Astrocyte of the cerebellum (primary cell): Measurements from ENCODE around the gene NOP14.

Experiments
- DNase-seq: peaks from one replicate; pipeline ENCODE4 v3.0.0-alpha.2; 2011; ENCODE audit warnings: low read depth
- H3K4me3 ChIP-seq: 2 replicates; pipeline ENCODE4 v1.5.1; 2011; ENCODE audit warnings: mild to moderate bottlenecking, low read depth, low read length, moderate library complexity
- in situ Hi-C: cut with HindIII; loops from 2 replicates; pipeline ENCODE4 v1.10.0; 2017; ENCODE audit warnings: low sequenced_read_pairs
- TF ChIP-seq, protein P1 (sequence below): IDR thresholded peaks from 2 replicates; pipeline ENCODE4 v1.5.1; 2012; ENCODE audit warnings: low read length, low read depth, moderate library complexity, mild to moderate bottlenecking; ENCODE audit errors: missing control alignments

NOP14 gene

DNA sequence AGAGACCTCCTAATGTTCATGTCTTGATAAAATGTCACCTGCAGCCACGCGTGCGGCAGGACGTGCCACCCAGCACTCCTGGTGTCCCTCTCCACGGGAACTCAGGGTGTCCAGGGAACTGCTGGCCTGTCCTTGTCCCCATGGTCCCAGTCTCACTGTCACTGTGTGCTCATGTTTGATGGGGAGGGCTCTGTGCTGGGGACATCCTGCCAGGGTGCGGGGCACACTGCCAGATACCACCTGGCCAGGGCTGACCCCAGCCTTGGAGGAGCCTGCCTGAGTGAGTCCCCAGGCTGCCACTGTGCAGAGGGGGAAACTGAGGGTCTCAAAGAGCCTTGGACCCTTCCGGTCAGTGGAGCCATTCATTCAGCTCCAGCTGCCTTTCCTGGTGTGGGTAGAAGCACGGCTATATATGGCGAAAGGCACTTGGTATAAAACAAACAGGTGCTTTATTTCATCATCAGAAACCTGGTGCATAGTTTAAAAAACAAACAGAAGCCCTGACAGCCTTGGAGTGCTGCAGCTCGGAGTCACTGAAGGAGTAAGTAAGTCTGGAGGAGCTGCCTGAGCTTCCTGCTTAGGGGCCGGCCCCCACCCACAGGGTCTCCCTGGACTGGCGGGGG, 33.0 kb downstream of the NOP14 start:
- no peak overlapping the region for H3K4me3 ChIP-seq
- no peak for DNase-seq
- TF ChIP-seq, protein P1, sequence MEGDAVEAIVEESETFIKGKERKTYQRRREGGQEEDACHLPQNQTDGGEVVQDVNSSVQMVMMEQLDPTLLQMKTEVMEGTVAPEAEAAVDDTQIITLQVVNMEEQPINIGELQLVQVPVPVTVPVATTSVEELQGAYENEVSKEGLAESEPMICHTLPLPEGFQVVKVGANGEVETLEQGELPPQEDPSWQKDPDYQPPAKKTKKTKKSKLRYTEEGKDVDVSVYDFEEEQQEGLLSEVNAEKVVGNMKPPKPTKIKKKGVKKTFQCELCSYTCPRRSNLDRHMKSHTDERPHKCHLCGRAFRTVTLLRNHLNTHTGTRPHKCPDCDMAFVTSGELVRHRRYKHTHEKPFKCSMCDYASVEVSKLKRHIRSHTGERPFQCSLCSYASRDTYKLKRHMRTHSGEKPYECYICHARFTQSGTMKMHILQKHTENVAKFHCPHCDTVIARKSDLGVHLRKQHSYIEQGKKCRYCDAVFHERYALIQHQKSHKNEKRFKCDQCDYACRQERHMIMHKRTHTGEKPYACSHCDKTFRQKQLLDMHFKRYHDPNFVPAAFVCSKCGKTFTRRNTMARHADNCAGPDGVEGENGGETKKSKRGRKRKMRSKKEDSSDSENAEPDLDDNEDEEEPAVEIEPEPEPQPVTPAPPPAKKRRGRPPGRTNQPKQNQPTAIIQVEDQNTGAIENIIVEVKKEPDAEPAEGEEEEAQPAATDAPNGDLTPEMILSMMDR: no peak
- in situ Hi-C loops: no loop called here

DNA sequence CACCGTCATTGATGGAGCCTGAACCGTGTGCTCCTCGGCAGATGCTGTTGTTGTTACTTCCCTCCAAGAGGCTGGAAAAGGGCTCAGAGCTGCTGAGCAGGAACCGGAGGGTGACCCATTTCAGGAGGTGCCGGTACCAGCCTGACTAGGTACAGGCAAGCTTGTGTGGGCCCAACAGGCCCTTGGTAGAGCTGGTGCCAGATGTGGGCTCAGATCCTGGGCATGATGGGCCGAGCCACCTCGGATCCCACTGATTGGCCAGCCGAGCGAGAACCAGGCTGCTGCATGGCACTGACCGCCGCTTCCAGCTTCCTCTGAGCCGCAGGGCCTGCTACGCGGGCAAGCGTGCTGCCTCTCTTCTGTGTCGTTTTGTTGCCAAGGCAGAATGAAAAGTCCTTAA, 33.7 kb downstream of the NOP14 start:
- in situ Hi-C loops: no loop called here
- no peak overlapping the region for H3K4me3 ChIP-seq
- DNase-seq: no peak
- TF ChIP-seq, protein P1: no peak

- H3K4me3 ChIP-seq: no peak overlapping the region
- no peak for DNase-seq
- TF ChIP-seq, protein P1: no peak
- in situ Hi-C loops: no loop called here
Observed at GRCh38 chr4:2928242-2929176, 34.7 kb downstream of the NOP14 start.

DNA sequence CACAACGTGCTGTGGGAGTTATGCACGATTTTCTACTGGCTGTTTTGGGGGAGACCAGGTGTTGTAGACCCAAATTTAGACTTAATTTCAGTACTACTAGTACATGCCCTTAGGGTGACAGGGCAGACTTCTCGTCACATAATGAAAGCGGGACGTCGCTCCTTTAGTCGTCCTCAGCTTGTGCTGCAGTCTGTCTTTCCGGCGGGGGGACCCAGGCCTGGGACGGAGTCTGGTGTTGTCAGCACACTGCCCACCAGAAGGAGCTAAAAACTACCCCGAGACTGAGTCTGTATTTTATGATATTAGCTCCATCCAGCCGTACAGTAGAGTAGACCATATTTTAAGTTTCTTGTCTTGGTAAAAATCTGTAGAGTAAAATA, 35.5 kb downstream of the NOP14 start:
- no peak for DNase-seq
- TF ChIP-seq, protein P1: no peak
- in situ Hi-C loops: no loop called here
- H3K4me3 ChIP-seq: no peak overlapping the region

GRCh38 chr4:2927016-2927695, 36.0 kb downstream of the NOP14 start:
- no peak overlapping the region for H3K4me3 ChIP-seq
- no peak for DNase-seq
- TF ChIP-seq, protein P1: no peak
- in situ Hi-C loops: no loop called here
